Esophagus squamous epithelium (tissue), 5 donors: Measurements from ENCODE around the gene STARD3. TPM values are rescaled to one million over a fixed set of nuclear protein-coding genes. Genes with fewer than 3 reads are reported as not detected.

Experiments used
- DNase-seq: peaks from one replicate; lab custom pipeline; 2025; lab: John Stamatoyannopoulos, UW
- H3K27ac ChIP-seq, 4 donors: fragments of 200-600 bp; sonication (generic); one replicate each; pipeline ENCODE4 v1.5.1; 2016 to 2019; ENCODE audit warnings: mild to moderate bottlenecking in 1 of 4
- H3K27me3 ChIP-seq, 4 donors: fragments of 200-600 bp; sonication (generic); 1 replicate in 3 of 4; 2 replicates in 1 of 4; pipeline versions ENCODE4 v1.5.1 to v1.6.0; 2017 to 2021; ENCODE audit warnings: antibody characterized with exemption in 1 of 4
- H3K36me3 ChIP-seq, 3 donors: fragments of 200-600 bp; sonication (generic); one replicate each; pipeline ENCODE4 v1.5.1; 2016 to 2019
- H3K4me1 ChIP-seq, 3 donors: fragments of 200-600 bp; sonication (generic); one replicate each; pipeline ENCODE4 v1.5.1; 2017 to 2019
- H3K4me3 ChIP-seq, 4 donors: fragments of 200-600 bp; sonication (generic); 1 replicate in 3 of 4; 2 replicates in 1 of 4; pipeline ENCODE4 v1.5.1; 2016 to 2019; ENCODE audit warnings: mild to moderate bottlenecking in 2 of 4, moderate library complexity in 1 of 4
- H3K9me3 ChIP-seq, 3 donors: fragments of 200-600 bp; sonication (generic); one replicate each; pipeline ENCODE4 v1.5.1; 2016 to 2019
- CTCF ChIP-seq, 6 experiments: fragments of 450-650 bp in 4 of 6; fragments of 200-600 bp in 2 of 6; sonication (generic) in 2 of 6; IDR thresholded peaks; one replicate each; pipeline ENCODE4 v1.5.1; 2016 to 2019; ENCODE audit warnings: antibody characterized with exemption in 6 of 6, mild to moderate bottlenecking in 4 of 6, moderate library complexity in 4 of 6
- POLR2A ChIP-seq, 4 donors: fragments of 450-650 bp; IDR thresholded peaks; one replicate each; pipeline ENCODE4 v1.6.1; 2017; ENCODE audit warnings: antibody characterized with exemption in 4 of 4, mild to moderate bottlenecking in 4 of 4, moderate library complexity in 3 of 4
- WGBS, 2 donors: methylation state at CpG; one replicate each; pipeline ENCODE4 v1.1.5; 2018; 5-methylcytosine and 5-hydroxymethylcytosine counted together
- intact Hi-C: fragments of 100-400 bp; cut with DNase I; formaldehyde crosslinking; loops from one replicate; pipeline ENCODE4 v1.15.0; 2022
- total RNA-seq, 4 donors: library from RNA; depleted of rRNA; stranded (reverse); fragments of >200 nt; gene quantifications; one replicate each; pipeline ENCODE4 v1.1.0, GENCODE V29; 2016
- donor health status: DM: yes; HTN: yes; CAD: no.

STARD3 gene
- total RNA-seq, 4 donors from 2014 or later: 27.3 to 46.7 (median 33.4) TPM

GRCh38 chr17:39612935-39613464, 23.9 kb upstream of the STARD3 start:
- intact Hi-C loops: no loop called here
- H3K27ac ChIP-seq: no peak overlapping the region
- H3K4me3 ChIP-seq: no peak overlapping the region
- TF ChIP-seq POLR2A (IDR thresholded peaks at IDR 0.05) (no peak), CTCF (IDR thresholded peaks at IDR 0.05) (no peak)
- H3K27me3 ChIP-seq: peaks cover 5 to 99% (median 11%) of the 10 kb centered on the region in 4 donors
- no peaks in the 10 kb centered on the region for H3K9me3 ChIP-seq
- peaks cover 0 to 12% (median 8%) of the 10 kb centered on the region in 3 donors for H3K4me1 ChIP-seq
- WGBS, 2 donors: 63 to 71% methylated on average over 6 to 7 of the region's 7 CpGs
- no peak for DNase-seq
- H3K36me3 ChIP-seq: no peaks in the 10 kb centered on the region

- intact Hi-C loops: no loop called here
- no peak for DNase-seq
- Histone ChIP-seq H3K4me3 (no peak overlapping the region), H3K36me3 (no peaks in the 10 kb centered on the region), H3K27me3 (peaks cover 0 to 95% (median 0%) of the 10 kb centered on the region in 4 donors), H3K9me3 (no peaks in the 10 kb centered on the region), H3K27ac (no peak overlapping the region), H3K4me1 (peaks cover 6 to 17% (median 8%) of the 10 kb centered on the region in 3 donors)
- WGBS, 2 donors: 71 to 82% methylated on average over 1 to 2 of the region's 3 CpGs
- TF ChIP-seq CTCF (IDR thresholded peaks at IDR 0.05): no peak
- TF ChIP-seq POLR2A (IDR thresholded peaks at IDR 0.05): no peak
Measured at GRCh38 chr17:39614545-39615157, 22.3 kb upstream of the STARD3 start.

- TF ChIP-seq POLR2A (IDR thresholded peaks at IDR 0.05) (no peak), CTCF (IDR thresholded peaks at IDR 0.05) (no peak)
- WGBS, 2 donors: 60 to 72% methylated on average over 5 to 6 of the region's 6 CpGs
- H3K9me3 ChIP-seq: no peaks in the 10 kb centered on the region
- H3K36me3 ChIP-seq: no peaks in the 10 kb centered on the region
- H3K4me1 ChIP-seq: peaks cover 6 to 17% (median 8%) of the 10 kb centered on the region in 3 donors
- no peak overlapping the region for H3K27ac ChIP-seq
- no peak overlapping the region for H3K4me3 ChIP-seq
- intact Hi-C loops: no loop called here
- no peak for DNase-seq
- H3K27me3 ChIP-seq: peaks cover 0 to 87% (median 0%) of the 10 kb centered on the region in 4 donors
Measured at GRCh38 chr17:39615434-39615833, 21.5 kb upstream of the STARD3 start.

GRCh38 chr17:39617100-39617445, 19.9 kb upstream of the STARD3 start:
- Histone ChIP-seq H3K27ac (no peak overlapping the region), H3K9me3 (no peaks in the 10 kb centered on the region), H3K4me1 (peaks cover 7 to 22% (median 8%) of the 10 kb centered on the region in 3 donors), H3K4me3 (peak overlapping the region in 3 of 4 donors; percentile 50 to 76 (median 68)), H3K36me3 (no peaks in the 10 kb centered on the region), H3K27me3 (peaks cover 0 to 78% (median 0%) of the 10 kb centered on the region in 4 donors)
- WGBS, 2 donors: 92 to 95% methylated on average over 3 of the region's 3 CpGs
- intact Hi-C loops: no loop called here
- TF ChIP-seq CTCF (IDR thresholded peaks at IDR 0.05) (no peak), POLR2A (IDR thresholded peaks at IDR 0.05) (no peak)
- DNase-seq: no peak

- 0 to 9% methylated on average over 4 to 8 of the region's 79 CpGs for WGBS, 2 donors
- no peak for DNase-seq
- peak overlapping the region; percentile 35 to 76 (median 59) for H3K4me3 ChIP-seq
- H3K27ac ChIP-seq: peak overlapping the region; percentile 42 to 80 (median 60)
- H3K27me3 ChIP-seq: peaks cover 0 to 73% (median 0%) of the 10 kb centered on the region in 4 donors
- no peaks in the 10 kb centered on the region for H3K9me3 ChIP-seq
- H3K36me3 ChIP-seq: no peaks in the 10 kb centered on the region
- TF ChIP-seq CTCF (IDR thresholded peaks at IDR 0.05) (no peak), POLR2A (IDR thresholded peaks at IDR 0.05) (no peak)
- intact Hi-C loops: no loop called here
- H3K4me1 ChIP-seq: peaks cover 8 to 28% (median 10%) of the 10 kb centered on the region in 3 donors
Measured at GRCh38 chr17:39617446-39618245, 19.3 kb upstream of the STARD3 start.
